ENCODE results near the gene UVSSA. TPM values are rescaled to one million over a fixed set of nuclear protein-coding genes. Genes with fewer than 3 reads are reported as not detected.

UVSSA gene
- total and polyA plus RNA-seq, 7 donors = 1.8 to 18.7 (median 8.7) TPM

DNA sequence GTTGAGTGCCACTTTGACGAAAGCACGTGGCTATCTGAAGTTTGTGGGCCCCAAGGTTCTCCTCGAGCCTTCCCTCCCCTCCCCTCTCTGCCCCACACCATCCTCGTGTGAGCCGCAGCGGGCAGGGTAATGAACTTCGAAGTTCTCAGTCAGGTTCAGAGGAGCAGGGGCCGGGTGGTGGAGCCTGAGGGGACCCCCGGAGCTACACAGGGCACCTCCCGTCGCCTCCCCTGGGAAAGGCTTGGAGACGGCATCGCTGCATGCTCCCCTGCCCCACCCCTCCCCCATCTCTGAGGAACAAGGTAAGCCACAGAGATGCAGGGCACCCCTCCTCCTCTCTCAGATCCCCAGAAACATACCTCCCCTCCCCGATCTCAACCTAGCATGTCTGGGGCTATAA lies 62.1 kb downstream of the UVSSA start:
- peaks cover 69 to 98% (median 89%) of the 10 kb centered on the region in 3 donors for H3K27me3 ChIP-seq
- H3K9me3 ChIP-seq = no peaks in the 10 kb centered on the region
- peaks cover 0 to 38% (median 24%) of the 10 kb centered on the region in 4 donors for H3K4me1 ChIP-seq
- 45 to 47% methylated on average over 14 of the region's 14 CpGs for WGBS, 2 donors
- H3K4me3 ChIP-seq = no peak overlapping the region
- TF ChIP-seq, protein P1, sequence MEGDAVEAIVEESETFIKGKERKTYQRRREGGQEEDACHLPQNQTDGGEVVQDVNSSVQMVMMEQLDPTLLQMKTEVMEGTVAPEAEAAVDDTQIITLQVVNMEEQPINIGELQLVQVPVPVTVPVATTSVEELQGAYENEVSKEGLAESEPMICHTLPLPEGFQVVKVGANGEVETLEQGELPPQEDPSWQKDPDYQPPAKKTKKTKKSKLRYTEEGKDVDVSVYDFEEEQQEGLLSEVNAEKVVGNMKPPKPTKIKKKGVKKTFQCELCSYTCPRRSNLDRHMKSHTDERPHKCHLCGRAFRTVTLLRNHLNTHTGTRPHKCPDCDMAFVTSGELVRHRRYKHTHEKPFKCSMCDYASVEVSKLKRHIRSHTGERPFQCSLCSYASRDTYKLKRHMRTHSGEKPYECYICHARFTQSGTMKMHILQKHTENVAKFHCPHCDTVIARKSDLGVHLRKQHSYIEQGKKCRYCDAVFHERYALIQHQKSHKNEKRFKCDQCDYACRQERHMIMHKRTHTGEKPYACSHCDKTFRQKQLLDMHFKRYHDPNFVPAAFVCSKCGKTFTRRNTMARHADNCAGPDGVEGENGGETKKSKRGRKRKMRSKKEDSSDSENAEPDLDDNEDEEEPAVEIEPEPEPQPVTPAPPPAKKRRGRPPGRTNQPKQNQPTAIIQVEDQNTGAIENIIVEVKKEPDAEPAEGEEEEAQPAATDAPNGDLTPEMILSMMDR (IDR thresholded peaks at IDR 0.05) = no peak
- TF ChIP-seq POLR2AphosphoS5 (IDR thresholded peaks at IDR 0.05) (no peak), POLR2A (IDR thresholded peaks at IDR 0.05) (no peak), EP300 (IDR thresholded peaks at IDR 0.05) (no peak)
- H3K36me3 ChIP-seq = no peaks in the 10 kb centered on the region
- intact Hi-C loops (cut with DNase I) = no loop called here
- H3K27ac ChIP-seq = no peak overlapping the region
- peak; percentile 44 for DNase-seq

DNA sequence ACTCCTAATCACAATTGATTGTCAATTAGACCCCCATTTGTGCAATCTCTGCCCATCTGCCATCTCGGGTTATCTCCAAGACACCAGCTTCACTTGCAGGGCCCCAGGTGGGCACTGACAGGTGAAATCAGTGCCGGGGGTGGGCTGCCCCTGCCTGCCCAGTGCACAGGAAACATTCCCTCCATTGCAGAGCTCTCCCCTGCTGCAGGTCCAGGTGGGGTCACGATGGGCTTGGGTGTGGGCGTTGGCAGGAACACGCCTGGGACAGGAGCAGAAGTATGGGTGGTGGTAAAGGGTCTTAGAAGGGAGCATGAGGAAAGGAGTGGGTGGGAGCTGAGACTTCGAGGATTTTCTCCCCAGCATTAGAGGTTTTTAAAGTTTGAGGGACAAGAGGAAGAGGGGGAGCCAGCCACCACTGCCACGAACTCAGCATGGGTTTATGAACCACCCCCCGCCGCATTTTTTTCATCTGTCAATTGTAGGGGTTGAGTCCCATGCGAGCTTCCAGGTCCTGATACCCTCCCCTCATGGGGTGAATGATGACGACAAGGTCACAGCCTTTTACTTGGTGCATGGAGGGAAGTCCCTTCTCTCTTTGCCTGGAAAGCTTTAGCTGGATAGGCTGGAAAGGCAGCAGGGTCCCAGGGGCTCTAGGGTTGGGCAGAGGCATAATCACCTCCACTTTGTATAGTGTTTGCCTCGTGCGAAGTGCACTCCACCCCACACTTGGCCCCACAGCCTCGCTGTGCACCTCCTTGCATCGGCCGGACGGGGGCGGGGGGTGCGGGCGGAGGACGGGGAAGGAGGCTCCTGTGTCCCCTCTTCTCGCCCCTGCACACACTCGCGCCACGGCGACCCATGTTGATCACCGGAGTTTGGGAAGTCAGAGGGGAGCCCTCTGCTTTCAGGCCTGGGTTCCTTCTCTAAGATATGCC lies 62.8 kb downstream of the UVSSA start:
- Histone ChIP-seq H3K27me3 (peaks cover 62 to 97% (median 85%) of the 10 kb centered on the region in 3 donors), H3K27ac (no peak overlapping the region), H3K9me3 (no peaks in the 10 kb centered on the region), H3K36me3 (no peaks in the 10 kb centered on the region), H3K4me3 (no peak overlapping the region), H3K4me1 (peaks cover 0 to 32% (median 21%) of the 10 kb centered on the region in 4 donors)
- no peak for TF ChIP-seq POLR2A (IDR thresholded peaks at IDR 0.05)
- WGBS, 2 donors = 48 to 59% methylated on average over 27 of the region's 27 CpGs
- intact Hi-C loops (cut with DNase I) = no loop called here
- peak; percentile 41 for DNase-seq

DNA sequence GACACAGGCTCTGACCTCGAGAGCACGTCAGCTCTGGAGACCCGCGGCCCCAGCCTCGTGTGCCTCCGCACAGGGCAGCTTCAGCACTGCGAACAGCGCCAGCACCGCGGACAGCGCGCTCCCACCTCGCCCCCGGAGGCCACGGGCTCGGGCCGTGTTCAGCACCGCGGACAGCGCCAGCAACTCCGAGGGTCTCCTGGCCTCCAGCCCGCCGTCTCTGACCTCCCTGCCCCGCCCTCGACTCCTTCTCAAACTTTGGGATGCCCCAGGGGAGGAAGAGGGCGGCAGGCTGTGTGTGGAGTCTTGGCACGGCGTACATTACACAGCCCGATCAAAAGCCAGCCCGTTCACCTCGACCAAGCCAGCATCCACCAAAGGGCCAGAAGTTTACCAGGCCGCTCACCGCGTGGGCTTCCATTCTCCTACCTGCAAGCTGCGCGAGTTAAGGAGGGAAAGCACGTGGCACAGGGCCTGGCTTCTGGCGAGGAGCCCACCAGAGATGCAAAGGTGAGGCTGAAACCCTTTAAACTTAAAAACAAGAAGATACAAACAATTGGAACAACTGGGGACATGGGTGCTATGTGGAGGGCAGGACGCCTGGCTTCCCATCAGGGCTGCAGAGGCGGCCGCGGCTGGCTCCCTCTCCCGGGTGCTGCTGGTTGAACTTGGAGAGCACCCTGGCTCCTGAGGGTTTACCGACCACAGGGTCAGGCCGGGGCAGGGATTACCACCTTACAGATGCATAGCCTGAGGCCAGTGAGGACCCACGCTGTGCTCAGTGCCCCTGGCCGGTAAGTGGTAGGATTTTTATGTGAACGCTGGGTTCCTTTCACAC lies 63.7 kb downstream of the UVSSA start:
- 24 to 35% methylated on average over 48 of the region's 48 CpGs for WGBS, 2 donors
- no peaks in the 10 kb centered on the region for H3K9me3 ChIP-seq
- H3K4me1 ChIP-seq = peaks cover 0 to 28% (median 14%) of the 10 kb centered on the region in 4 donors
- intact Hi-C loops (cut with DNase I) = no loop called here
- TF ChIP-seq POLR2A (IDR thresholded peaks at IDR 0.05) = no peak
- H3K27me3 ChIP-seq = peaks cover 58 to 97% (median 85%) of the 10 kb centered on the region in 3 donors
- no peak overlapping the region for H3K4me3 ChIP-seq
- no peaks in the 10 kb centered on the region for H3K36me3 ChIP-seq
- DNase-seq = peak; percentile 51
- no peak overlapping the region for H3K27ac ChIP-seq

DNA sequence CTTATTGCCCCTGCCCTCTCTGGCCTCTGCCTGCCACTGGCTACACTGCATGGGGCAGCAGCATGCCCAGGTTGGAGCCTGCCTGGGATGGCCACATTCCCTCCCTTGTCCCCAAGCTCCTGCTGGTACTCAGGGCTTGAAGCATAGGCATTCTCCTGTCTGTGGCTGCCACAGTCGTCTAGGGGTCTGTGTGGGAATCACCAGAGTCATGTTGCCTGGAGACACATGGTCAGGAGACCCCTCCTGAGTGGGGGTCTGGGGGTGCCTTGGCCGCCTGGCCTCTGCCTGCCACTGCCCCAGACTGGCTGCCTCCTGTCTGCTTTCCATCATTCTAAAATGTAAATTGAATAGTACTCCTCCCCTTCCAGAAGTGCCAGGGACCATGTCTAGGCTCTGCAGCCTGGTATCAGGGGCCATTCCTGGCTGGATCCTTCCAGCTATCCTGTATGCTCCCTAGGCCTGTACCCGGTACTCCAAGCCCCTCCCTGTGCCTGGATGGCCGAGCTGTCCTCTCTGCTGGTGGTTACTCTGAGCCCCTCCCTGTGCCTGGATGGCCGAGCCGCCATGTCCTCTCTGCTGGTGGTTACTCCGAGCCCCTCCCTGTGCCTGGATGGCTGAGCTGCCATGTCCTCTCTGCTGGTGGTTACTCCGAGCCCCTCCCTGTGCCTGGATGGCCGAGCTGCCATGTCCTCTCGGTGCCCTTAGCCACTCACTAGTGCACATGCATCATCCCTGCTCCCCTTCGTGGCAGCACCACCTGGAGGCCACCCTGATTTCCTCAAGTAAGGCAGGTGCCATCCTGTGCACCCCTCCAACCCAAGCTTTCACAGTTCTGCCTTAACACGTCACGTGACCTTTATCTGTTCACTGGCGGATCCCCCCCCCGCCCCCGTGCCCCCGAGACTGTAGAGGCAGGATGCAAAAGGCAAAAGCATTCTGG lies 64.7 kb downstream of the UVSSA start:
- Histone ChIP-seq H3K9me3 (no peaks in the 10 kb centered on the region), H3K36me3 (no peaks in the 10 kb centered on the region), H3K4me3 (no peak overlapping the region), H3K4me1 (peaks cover 0 to 18% (median 9%) of the 10 kb centered on the region in 4 donors), H3K27me3 (peaks cover 54 to 97% (median 85%) of the 10 kb centered on the region in 3 donors), H3K27ac (no peak overlapping the region)
- WGBS, 2 donors = 50% methylated on average over 17 of the region's 17 CpGs
- TF ChIP-seq POLR2AphosphoS5 (IDR thresholded peaks at IDR 0.05) (no peak), POLR2A (IDR thresholded peaks at IDR 0.05) (no peak), EP300 (IDR thresholded peaks at IDR 0.05) (no peak)
- TF ChIP-seq, protein P1 (IDR thresholded peaks at IDR 0.05) = no peak
- intact Hi-C loops (cut with DNase I) = no loop called here
- peak; percentile 44 for DNase-seq

Data from sigmoid colon (tissue), 7 donors.